Measurements from ENCODE around the gene ABHD16B. TPM values are rescaled to one million over a fixed set of nuclear protein-coding genes. Genes with fewer than 3 reads are reported as not detected.

ABHD16B gene
- total and polyA plus RNA-seq, 2 experiments from 2014 or later, result not detected

DNA sequence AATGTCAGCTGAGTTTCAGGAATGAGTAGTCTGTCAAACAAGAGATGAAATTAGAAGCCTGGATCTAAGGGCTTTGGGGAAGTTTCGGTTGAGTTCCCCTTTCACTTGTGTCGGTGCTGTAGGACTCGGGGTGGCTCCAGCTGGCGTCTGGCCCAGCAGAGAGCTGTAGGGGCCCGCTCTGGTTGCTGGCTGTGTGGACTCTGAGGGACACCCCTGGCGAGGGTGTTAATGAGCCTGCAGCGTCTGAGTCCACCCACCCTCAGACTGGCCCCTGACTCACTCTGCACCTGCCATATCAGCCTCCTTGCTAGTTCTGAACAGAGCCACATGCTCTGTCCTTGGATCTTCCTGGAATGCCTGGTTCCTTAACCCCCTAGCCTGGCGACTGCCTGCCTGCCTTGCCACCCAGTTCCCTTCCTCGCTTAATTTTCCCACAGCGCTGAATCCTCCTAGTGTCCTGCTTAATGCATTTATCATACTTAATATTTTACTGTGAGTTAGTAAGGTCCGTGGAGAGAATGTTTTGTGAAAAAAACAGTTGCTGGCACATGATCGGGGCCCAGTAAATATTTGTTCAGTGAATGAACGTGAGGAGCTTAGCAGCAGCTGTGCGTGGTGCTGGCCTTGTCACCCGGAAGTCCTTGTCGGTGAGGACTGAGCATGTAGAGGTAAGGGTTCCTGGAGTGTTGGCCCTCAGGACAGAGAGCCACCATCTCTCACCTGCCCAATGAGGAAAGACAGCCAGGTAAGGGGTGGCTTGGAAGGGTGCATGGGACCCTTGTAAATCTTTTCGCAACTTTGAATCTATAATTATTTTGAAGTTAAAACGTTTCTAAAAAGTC lies 35.2 kb downstream of the ABHD16B start:
- H3K4me3 Mint-ChIP-seq, result peak overlapping the region; percentile 86
- Histone ChIP-seq H3K4me3 (peak overlapping the region; percentile 66), H3K4me1 (ENCODE audit: insufficient read depth) (peaks cover 8% of the 10 kb centered on the region; the same call in 1 of the 2 replicates), H2AFZ (no peak overlapping the region), H4K20me1 (replicated peaks; ENCODE audit: insufficient read depth) (peaks cover 19% of the 10 kb centered on the region), H3F3A (replicated peaks; ENCODE audit: low read depth) (peaks cover 18% of the 10 kb centered on the region), H3K27ac (ENCODE audit: low read depth) (0 out of 2 replicates have a peak overlapping the region, but pooled peaks have one; percentile 32), H3K79me2 (replicated peaks; ENCODE audit: insufficient read depth) (peaks cover 55% of the 10 kb centered on the region), H3K4me2 (peak overlapping the region; percentile 81), H3K9me2 (ENCODE audit: insufficient read depth) (no peaks in the 10 kb centered on the region), H3K27me3 (ENCODE audit: insufficient read depth) (no peaks in the 10 kb centered on the region), H3K36me3 (ENCODE audit: insufficient read depth) (no peaks in the 10 kb centered on the region; the same call in 1 of the 2 replicates)
- H3K27ac Mint-ChIP-seq, result no peak overlapping the region
- peak; percentile 26 for DNase-seq (ENCODE audit: low spot score)
- H3K27me3 Mint-ChIP-seq (ENCODE audit: insufficient read depth, low read depth, poor library complexity), result peaks cover 14% of the 10 kb centered on the region
- TF ChIP-seq, protein P1, sequence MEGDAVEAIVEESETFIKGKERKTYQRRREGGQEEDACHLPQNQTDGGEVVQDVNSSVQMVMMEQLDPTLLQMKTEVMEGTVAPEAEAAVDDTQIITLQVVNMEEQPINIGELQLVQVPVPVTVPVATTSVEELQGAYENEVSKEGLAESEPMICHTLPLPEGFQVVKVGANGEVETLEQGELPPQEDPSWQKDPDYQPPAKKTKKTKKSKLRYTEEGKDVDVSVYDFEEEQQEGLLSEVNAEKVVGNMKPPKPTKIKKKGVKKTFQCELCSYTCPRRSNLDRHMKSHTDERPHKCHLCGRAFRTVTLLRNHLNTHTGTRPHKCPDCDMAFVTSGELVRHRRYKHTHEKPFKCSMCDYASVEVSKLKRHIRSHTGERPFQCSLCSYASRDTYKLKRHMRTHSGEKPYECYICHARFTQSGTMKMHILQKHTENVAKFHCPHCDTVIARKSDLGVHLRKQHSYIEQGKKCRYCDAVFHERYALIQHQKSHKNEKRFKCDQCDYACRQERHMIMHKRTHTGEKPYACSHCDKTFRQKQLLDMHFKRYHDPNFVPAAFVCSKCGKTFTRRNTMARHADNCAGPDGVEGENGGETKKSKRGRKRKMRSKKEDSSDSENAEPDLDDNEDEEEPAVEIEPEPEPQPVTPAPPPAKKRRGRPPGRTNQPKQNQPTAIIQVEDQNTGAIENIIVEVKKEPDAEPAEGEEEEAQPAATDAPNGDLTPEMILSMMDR (conservative IDR thresholded peaks at IDR 0.05; ENCODE audit: low read depth in 2 of 2), result no peak
- TF ChIP-seq, protein P2, sequence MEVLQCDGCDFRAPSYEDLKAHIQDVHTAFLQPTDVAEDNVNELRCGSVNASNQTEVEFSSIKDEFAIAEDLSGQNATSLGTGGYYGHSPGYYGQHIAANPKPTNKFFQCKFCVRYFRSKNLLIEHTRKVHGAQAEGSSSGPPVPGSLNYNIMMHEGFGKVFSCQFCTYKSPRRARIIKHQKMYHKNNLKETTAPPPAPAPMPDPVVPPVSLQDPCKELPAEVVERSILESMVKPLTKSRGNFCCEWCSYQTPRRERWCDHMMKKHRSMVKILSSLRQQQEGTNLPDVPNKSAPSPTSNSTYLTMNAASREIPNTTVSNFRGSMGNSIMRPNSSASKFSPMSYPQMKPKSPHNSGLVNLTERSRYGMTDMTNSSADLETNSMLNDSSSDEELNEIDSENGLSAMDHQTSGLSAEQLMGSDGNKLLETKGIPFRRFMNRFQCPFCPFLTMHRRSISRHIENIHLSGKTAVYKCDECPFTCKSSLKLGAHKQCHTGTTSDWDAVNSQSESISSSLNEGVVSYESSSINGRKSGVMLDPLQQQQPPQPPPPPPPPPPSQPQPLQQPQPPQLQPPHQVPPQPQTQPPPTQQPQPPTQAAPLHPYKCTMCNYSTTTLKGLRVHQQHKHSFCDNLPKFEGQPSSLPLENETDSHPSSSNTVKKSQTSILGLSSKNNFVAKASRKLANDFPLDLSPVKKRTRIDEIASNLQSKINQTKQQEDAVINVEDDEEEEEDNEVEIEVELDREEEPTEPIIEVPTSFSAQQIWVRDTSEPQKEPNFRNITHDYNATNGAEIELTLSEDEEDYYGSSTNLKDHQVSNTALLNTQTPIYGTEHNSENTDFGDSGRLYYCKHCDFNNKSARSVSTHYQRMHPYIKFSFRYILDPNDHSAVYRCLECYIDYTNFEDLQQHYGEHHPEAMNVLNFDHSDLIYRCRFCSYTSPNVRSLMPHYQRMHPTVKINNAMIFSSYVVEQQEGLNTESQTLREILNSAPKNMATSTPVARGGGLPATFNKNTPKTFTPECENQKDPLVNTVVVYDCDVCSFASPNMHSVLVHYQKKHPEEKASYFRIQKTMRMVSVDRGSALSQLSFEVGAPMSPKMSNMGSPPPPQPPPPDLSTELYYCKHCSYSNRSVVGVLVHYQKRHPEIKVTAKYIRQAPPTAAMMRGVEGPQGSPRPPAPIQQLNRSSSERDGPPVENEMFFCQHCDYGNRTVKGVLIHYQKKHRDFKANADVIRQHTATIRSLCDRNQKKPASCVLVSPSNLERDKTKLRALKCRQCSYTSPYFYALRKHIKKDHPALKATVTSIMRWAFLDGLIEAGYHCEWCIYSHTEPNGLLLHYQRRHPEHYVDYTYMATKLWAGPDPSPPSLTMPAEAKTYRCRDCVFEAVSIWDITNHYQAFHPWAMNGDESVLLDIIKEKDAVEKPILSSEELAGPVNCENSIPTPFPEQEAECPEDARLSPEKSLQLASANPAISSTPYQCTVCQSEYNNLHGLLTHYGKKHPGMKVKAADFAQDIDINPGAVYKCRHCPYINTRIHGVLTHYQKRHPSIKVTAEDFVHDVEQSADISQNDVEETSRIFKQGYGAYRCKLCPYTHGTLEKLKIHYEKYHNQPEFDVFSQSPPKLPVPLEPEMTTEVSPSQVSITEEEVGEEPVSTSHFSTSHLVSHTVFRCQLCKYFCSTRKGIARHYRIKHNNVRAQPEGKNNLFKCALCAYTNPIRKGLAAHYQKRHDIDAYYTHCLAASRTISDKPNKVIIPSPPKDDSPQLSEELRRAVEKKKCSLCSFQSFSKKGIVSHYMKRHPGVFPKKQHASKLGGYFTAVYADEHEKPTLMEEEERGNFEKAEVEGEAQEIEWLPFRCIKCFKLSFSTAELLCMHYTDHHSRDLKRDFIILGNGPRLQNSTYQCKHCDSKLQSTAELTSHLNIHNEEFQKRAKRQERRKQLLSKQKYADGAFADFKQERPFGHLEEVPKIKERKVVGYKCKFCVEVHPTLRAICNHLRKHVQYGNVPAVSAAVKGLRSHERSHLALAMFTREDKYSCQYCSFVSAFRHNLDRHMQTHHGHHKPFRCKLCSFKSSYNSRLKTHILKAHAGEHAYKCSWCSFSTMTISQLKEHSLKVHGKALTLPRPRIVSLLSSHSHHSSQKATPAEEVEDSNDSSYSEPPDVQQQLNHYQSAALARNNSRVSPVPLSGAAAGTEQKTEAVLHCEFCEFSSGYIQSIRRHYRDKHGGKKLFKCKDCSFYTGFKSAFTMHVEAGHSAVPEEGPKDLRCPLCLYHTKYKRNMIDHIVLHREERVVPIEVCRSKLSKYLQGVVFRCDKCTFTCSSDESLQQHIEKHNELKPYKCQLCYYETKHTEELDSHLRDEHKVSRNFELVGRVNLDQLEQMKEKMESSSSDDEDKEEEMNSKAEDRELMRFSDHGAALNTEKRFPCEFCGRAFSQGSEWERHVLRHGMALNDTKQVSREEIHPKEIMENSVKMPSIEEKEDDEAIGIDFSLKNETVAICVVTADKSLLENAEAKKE (CRISPR knock-in tag; IDR thresholded peaks at IDR 0.05), result no peak
- TF ChIP-seq, protein P3, sequence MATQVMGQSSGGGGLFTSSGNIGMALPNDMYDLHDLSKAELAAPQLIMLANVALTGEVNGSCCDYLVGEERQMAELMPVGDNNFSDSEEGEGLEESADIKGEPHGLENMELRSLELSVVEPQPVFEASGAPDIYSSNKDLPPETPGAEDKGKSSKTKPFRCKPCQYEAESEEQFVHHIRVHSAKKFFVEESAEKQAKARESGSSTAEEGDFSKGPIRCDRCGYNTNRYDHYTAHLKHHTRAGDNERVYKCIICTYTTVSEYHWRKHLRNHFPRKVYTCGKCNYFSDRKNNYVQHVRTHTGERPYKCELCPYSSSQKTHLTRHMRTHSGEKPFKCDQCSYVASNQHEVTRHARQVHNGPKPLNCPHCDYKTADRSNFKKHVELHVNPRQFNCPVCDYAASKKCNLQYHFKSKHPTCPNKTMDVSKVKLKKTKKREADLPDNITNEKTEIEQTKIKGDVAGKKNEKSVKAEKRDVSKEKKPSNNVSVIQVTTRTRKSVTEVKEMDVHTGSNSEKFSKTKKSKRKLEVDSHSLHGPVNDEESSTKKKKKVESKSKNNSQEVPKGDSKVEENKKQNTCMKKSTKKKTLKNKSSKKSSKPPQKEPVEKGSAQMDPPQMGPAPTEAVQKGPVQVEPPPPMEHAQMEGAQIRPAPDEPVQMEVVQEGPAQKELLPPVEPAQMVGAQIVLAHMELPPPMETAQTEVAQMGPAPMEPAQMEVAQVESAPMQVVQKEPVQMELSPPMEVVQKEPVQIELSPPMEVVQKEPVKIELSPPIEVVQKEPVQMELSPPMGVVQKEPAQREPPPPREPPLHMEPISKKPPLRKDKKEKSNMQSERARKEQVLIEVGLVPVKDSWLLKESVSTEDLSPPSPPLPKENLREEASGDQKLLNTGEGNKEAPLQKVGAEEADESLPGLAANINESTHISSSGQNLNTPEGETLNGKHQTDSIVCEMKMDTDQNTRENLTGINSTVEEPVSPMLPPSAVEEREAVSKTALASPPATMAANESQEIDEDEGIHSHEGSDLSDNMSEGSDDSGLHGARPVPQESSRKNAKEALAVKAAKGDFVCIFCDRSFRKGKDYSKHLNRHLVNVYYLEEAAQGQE (IDR thresholded peaks at IDR 0.05; ENCODE audit: unreplicated experiment), result no peak
- no peak for TF ChIP-seq STAT1 (IDR thresholded peaks at IDR 0.05; ENCODE audit: unreplicated experiment)
- no peak for TF ChIP-seq ZNF114 (CRISPR knock-in tag; IDR thresholded peaks at IDR 0.05)
- TF ChIP-seq EZH2phosphoT487 (IDR thresholded peaks at IDR 0.05; ENCODE audit: unreplicated experiment), result no peak
- TF ChIP-seq, protein P4, sequence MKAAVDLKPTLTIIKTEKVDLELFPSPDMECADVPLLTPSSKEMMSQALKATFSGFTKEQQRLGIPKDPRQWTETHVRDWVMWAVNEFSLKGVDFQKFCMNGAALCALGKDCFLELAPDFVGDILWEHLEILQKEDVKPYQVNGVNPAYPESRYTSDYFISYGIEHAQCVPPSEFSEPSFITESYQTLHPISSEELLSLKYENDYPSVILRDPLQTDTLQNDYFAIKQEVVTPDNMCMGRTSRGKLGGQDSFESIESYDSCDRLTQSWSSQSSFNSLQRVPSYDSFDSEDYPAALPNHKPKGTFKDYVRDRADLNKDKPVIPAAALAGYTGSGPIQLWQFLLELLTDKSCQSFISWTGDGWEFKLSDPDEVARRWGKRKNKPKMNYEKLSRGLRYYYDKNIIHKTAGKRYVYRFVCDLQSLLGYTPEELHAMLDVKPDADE (IDR thresholded peaks at IDR 0.05), result no peak
- TF ChIP-seq CREB1 (CRISPR knock-in tag; IDR thresholded peaks at IDR 0.05; ENCODE audit: low read depth), result no peak
- no peak for TF ChIP-seq POLR2AphosphoS5 (IDR thresholded peaks at IDR 0.05; ENCODE audit: low read depth)
- no peak for TF ChIP-seq JUNB (IDR thresholded peaks at IDR 0.05; ENCODE audit: unreplicated experiment)
- no peak for TF ChIP-seq ZNF331 (CRISPR knock-in tag; IDR thresholded peaks at IDR 0.05; ENCODE audit: low read depth)
- TF ChIP-seq NANOG (IDR thresholded peaks at IDR 0.05; ENCODE audit: borderline replicate concordance), result no peak
- no peak for TF ChIP-seq EZH2 (IDR thresholded peaks at IDR 0.05; ENCODE audit: low read depth, unreplicated experiment)
- 0 out of 3 replicates have a peak, but pooled peaks cover 2% of the 10 kb centered on the region for H3K36me3 Mint-ChIP-seq (ENCODE audit: low read depth)
- peak; percentile 23 for ATAC-seq
- H3K4me1 Mint-ChIP-seq, result peaks cover 16% of the 10 kb centered on the region
- no peaks in the 10 kb centered on the region for H3K9me3 Mint-ChIP-seq
